NCI-H2107 (cell line): ENCODE results near the gene IMMP1L.

Experiments
- DNase-seq: peaks from one replicate; lab custom pipeline; 2025; lab: John Stamatoyannopoulos, UW

The IMMP1L gene

GRCh38 chr11:31397239-31397834, 112.1 kb downstream of the IMMP1L start:
- no peak for DNase-seq

- DNase-seq = no peak
Measured at GRCh38 chr11:31387379-31387778, 122.0 kb downstream of the IMMP1L start.

GRCh38 chr11:31383116-31383515, 126.3 kb downstream of the IMMP1L start:
- no peak for DNase-seq
